Hematopoietic multipotent progenitor cell treated with erythropoietin and hydrocortisone succinate and interleukin-3 and kit ligand, for 8 days (in vitro differentiated cells): ENCODE data around the gene DOK7.

Source experiments
- DNase-seq: peaks from one replicate; pipeline ENCODE4 v3.0.0-alpha.2; 2015

DOK7 gene

GRCh38 chr4:3492741-3493719 is 29.9 kb downstream of the DOK7 start:
- DNase-seq, result no peak

GRCh38 chr4:3493720-3494461 is 30.8 kb downstream of the DOK7 start:
- DNase-seq, result no peak

- no peak for DNase-seq
Observed at GRCh38 chr4:3494462-3494871, 31.4 kb downstream of the DOK7 start.

- DNase-seq, result no peak
Observed at GRCh38 chr4:3495204-3495975, 32.3 kb downstream of the DOK7 start.

GRCh38 chr4:3496021-3496420 is 32.9 kb downstream of the DOK7 start:
- DNase-seq, result no peak

- no peak for DNase-seq
Observed at GRCh38 chr4:3497095-3497494, 34.0 kb downstream of the DOK7 start.

- DNase-seq, result no peak
Observed at GRCh38 chr4:3497523-3498389, 34.6 kb downstream of the DOK7 start.

GRCh38 chr4:3498407-3498806 is 35.3 kb downstream of the DOK7 start:
- no peak for DNase-seq

GRCh38 chr4:3498901-3499510 is 35.9 kb downstream of the DOK7 start:
- DNase-seq, result no peak

GRCh38 chr4:3499710-3500109 is 36.6 kb downstream of the DOK7 start:
- no peak for DNase-seq

GRCh38 chr4:3500111-3500510 is 37.0 kb downstream of the DOK7 start:
- no peak for DNase-seq

GRCh38 chr4:3500634-3501101 is 37.6 kb downstream of the DOK7 start:
- no peak for DNase-seq

- no peak for DNase-seq
Observed at GRCh38 chr4:3501126-3501824, 38.2 kb downstream of the DOK7 start.

- no peak for DNase-seq
Observed at GRCh38 chr4:3501825-3502425, 38.8 kb downstream of the DOK7 start.

- DNase-seq, result no peak
Observed at GRCh38 chr4:3502941-3503936, 40.1 kb downstream of the DOK7 start.

GRCh38 chr4:3505231-3505630 is 42.1 kb downstream of the DOK7 start:
- DNase-seq, result no peak

- DNase-seq, result no peak
Observed at GRCh38 chr4:3508542-3508941, 45.4 kb downstream of the DOK7 start.

- DNase-seq, result no peak
Observed at GRCh38 chr4:3510481-3510880, 47.4 kb downstream of the DOK7 start.

GRCh38 chr4:3511187-3511586 is 48.1 kb downstream of the DOK7 start:
- no peak for DNase-seq
